H9 (cell line): ENCODE data around the gene ARFGEF3. TPM values are rescaled to one million over a fixed set of nuclear protein-coding genes. Genes with fewer than 3 reads are reported as not detected.

Experiments
- DNase-seq: peaks from one replicate; pipeline ENCODE4 v3.0.0-alpha.2; 2017
- H2AFZ ChIP-seq: one replicate; pipeline ENCODE4 v1.6.1; 2013; ENCODE audit warnings: mild to moderate bottlenecking, low read length, control low read depth, moderate library complexity
- H2AK5ac ChIP-seq: 2 replicates; pipeline ENCODE4 v1.6.1; 2013; ENCODE audit warnings: low read length, control low read depth, mixed read lengths; ENCODE audit not compliant: insufficient read length
- H2BK120ac ChIP-seq: one replicate; pipeline ENCODE4 v1.6.1; 2013; ENCODE audit warnings: low read depth, mild to moderate bottlenecking, low read length, control low read depth, inconsistent platforms; ENCODE audit not compliant: poor library complexity, severe bottlenecking
- H2BK12ac ChIP-seq: 2 replicates; pipeline ENCODE4 v1.6.1; 2013; ENCODE audit warnings: low read length, control low read depth, mixed read lengths, low read depth; ENCODE audit not compliant: insufficient read length
- H2BK15ac ChIP-seq: 2 replicates; pipeline ENCODE4 v1.6.1; 2013; ENCODE audit warnings: low read depth, low read length, control low read depth
- H2BK20ac ChIP-seq: one replicate; pipeline ENCODE4 v1.6.1; 2013; ENCODE audit warnings: low read depth, mild to moderate bottlenecking, low read length, control low read depth, inconsistent platforms; ENCODE audit not compliant: poor library complexity, severe bottlenecking
- H2BK5ac ChIP-seq: 2 replicates; pipeline ENCODE4 v1.6.1; 2013; ENCODE audit warnings: low read length, control low read depth, mixed read lengths; ENCODE audit not compliant: insufficient read length
- H3K14ac ChIP-seq: 2 replicates; pipeline ENCODE4 v1.6.1; 2013; ENCODE audit warnings: low read length, control low read depth; ENCODE audit not compliant: insufficient read depth
- H3K18ac ChIP-seq: 2 replicates; pipeline ENCODE4 v1.6.1; 2013; ENCODE audit warnings: low read depth, mild to moderate bottlenecking, mixed read lengths, low read length, control low read depth; ENCODE audit not compliant: insufficient read length
- H3K23ac ChIP-seq: 2 replicates; pipeline ENCODE4 v1.6.1; 2013; ENCODE audit warnings: low read length, control low read depth, mixed read lengths, low read depth; ENCODE audit not compliant: insufficient read length
- H3K23me2 ChIP-seq: 2 replicates; pipeline ENCODE4 v1.6.1; 2013; ENCODE audit warnings: low read depth, mild to moderate bottlenecking, mixed read lengths, low read length, control low read depth; ENCODE audit not compliant: insufficient read length, poor library complexity, severe bottlenecking
- H3K27ac ChIP-seq: 2 replicates; pipeline ENCODE4 v1.5.1; 2013; ENCODE audit warnings: low read length, control low read depth, mixed read lengths, low read depth; ENCODE audit not compliant: insufficient read length
- H3K27me3 ChIP-seq: 2 replicates; pipeline ENCODE4 v1.6.1; 2013; ENCODE audit warnings: low read length, control low read depth, inconsistent platforms; ENCODE audit not compliant: insufficient read depth
- H3K4ac ChIP-seq: 2 replicates; pipeline ENCODE4 v1.6.1; 2013; ENCODE audit warnings: low read depth, mild to moderate bottlenecking, control low read depth, inconsistent platforms, low read length, moderate library complexity
- H3K4me1 ChIP-seq: 2 replicates; pipeline ENCODE4 v1.6.1; 2013; ENCODE audit warnings: low read length, control low read depth, inconsistent platforms; ENCODE audit not compliant: insufficient read depth
- H3K4me2 ChIP-seq: 2 replicates; pipeline ENCODE4 v1.6.1; 2013; ENCODE audit warnings: low read length, control low read depth, mixed read lengths; ENCODE audit not compliant: insufficient read length, insufficient read depth
- H3K56ac ChIP-seq: 2 replicates; pipeline ENCODE4 v1.6.1; 2013; ENCODE audit warnings: low read depth, mild to moderate bottlenecking, mixed read lengths, low read length, control low read depth; ENCODE audit not compliant: insufficient read length
- H3K79me1 ChIP-seq: 2 replicates; pipeline ENCODE4 v1.6.1; 2013; ENCODE audit warnings: low read depth, mild to moderate bottlenecking, moderate library complexity, low read length, control low read depth, inconsistent platforms; ENCODE audit not compliant: insufficient read depth, poor library complexity, severe bottlenecking
- H3K79me2 ChIP-seq: 2 replicates; pipeline ENCODE4 v1.6.1; 2013; ENCODE audit warnings: low read length, control low read depth, inconsistent platforms; ENCODE audit not compliant: insufficient read depth
- H3K9ac ChIP-seq: 2 replicates; pipeline ENCODE4 v1.6.1; 2013; ENCODE audit warnings: low read length, control low read depth, mixed read lengths; ENCODE audit not compliant: insufficient read length; ENCODE audit errors: extremely low read depth
- H3K9me3 ChIP-seq: one replicate; pipeline ENCODE4 v1.6.1; 2013; ENCODE audit warnings: low read depth, low read length, inconsistent platforms; ENCODE audit not compliant: control insufficient read depth
- H3T11ph ChIP-seq: one replicate; pipeline ENCODE4 v1.6.1; 2013; ENCODE audit warnings: mild to moderate bottlenecking, low read length, control low read depth, inconsistent platforms
- H4K20me1 ChIP-seq: one replicate; pipeline ENCODE4 v1.6.1; 2013; ENCODE audit not compliant: control insufficient read depth, insufficient read length, insufficient read depth
- H4K5ac ChIP-seq: 2 replicates; pipeline ENCODE4 v1.6.1; 2013; ENCODE audit warnings: low read depth, mild to moderate bottlenecking, mixed read lengths, low read length, control low read depth; ENCODE audit not compliant: insufficient read length
- H4K8ac ChIP-seq: replicated peaks from 2 replicates; pipeline ENCODE4 v1.6.1; 2013; ENCODE audit warnings: low read length, control low read depth, mixed read lengths, low read depth; ENCODE audit not compliant: insufficient read length
- H4K91ac ChIP-seq: 2 replicates; pipeline ENCODE4 v1.6.1; 2013; ENCODE audit warnings: low read depth, mild to moderate bottlenecking, moderate library complexity, mixed read lengths, low read length, control low read depth; ENCODE audit not compliant: insufficient read length
- H3K27ac Mint-ChIP-seq, 3 experiments: 2 replicates in 2 of 3; 3 replicates in 1 of 3; pipeline ENCODE4 v1.8.0; 2020 to 2021; ENCODE audit warnings: mixed read lengths in 3 of 3, mild to moderate bottlenecking in 1 of 3, moderate library complexity in 1 of 3
- H3K27me3 Mint-ChIP-seq: 2 replicates; pipeline ENCODE4 v1.8.0; 2021; ENCODE audit warnings: low read depth, mild to moderate bottlenecking, moderate library complexity, mixed read lengths
- H3K36me3 Mint-ChIP-seq, 3 experiments: 2 replicates in 2 of 3; 3 replicates in 1 of 3; pipeline ENCODE4 v1.8.0; 2020 to 2021; ENCODE audit warnings: low read depth in 3 of 3, mixed read lengths in 3 of 3; ENCODE audit not compliant: insufficient read depth in 1 of 3
- H3K4me1 Mint-ChIP-seq, 2 experiments: 2 replicates each; pipeline ENCODE4 v1.8.0; 2020; ENCODE audit warnings: mixed read lengths in 2 of 2
- H3K4me3 Mint-ChIP-seq, 2 experiments: 2 replicates in 1 of 2; 3 replicates in 1 of 2; pipeline ENCODE4 v1.8.0; 2020 to 2021; ENCODE audit warnings: mild to moderate bottlenecking in 2 of 2, mixed read lengths in 2 of 2, moderate library complexity in 1 of 2
- H3K9me3 Mint-ChIP-seq, 2 experiments: 2 replicates in 1 of 2; 3 replicates in 1 of 2; pipeline ENCODE4 v1.8.0; 2020; ENCODE audit warnings: mild to moderate bottlenecking in 2 of 2, mixed read lengths in 2 of 2, moderate library complexity in 1 of 2
- WGBS: extraction: QIAGEN DNeasy Blood & Tissue Kit; methylation state at CpG from one replicate; pipeline ENCODE4 v1.1.7; 2013; ENCODE audit warnings: missing lambda C conversion rate, low lambda C conversion rate, mixed read lengths; ENCODE audit not compliant: insufficient read length; ENCODE audit errors: extremely low coverage; 5-methylcytosine and 5-hydroxymethylcytosine counted together
- total RNA-seq: library from RNA; stranded (reverse); gene quantifications from 2 replicates; pipeline ENCODE4 v1.2.1, GENCODE V29; 2021
- TF ChIP-seq, protein P1 (sequence below): fragments of 200-600 bp; sonication (generic); conservative IDR thresholded peaks from 3 replicates; pipeline ENCODE4 v1.8.0; 2021; ENCODE audit warnings: antibody characterized with exemption, mild to moderate bottlenecking

ARFGEF3 gene
- total RNA-seq, 1 experiment from 2014 or later = 13.7 TPM

DNA sequence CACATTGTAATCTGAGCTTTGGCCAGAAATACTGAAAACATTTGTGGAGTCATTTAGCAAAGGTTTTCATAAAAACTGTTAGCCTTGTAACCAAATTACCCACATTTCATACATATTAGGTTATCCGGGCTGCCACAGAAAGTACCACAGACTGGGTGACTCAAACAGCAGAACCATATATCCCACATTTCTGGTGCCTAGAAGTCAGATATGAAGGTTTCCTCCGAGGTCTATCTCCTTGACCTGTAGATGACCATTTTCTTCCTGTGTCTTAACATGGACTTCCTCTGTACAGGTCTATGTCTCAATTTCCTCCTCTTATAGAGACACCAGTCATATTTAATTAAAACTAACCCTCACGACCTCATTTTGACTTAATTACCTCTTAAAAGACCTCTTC lies 166.5 kb downstream of the ARFGEF3 start:
- no peak overlapping the region for H3K4me2 ChIP-seq
- H3K18ac ChIP-seq = no peak overlapping the region
- Mint-ChIP-seq H3K9me3 (no peaks in the 10 kb centered on the region), H3K4me1 (peaks cover 33 to 41% of the 10 kb centered on the region in 2 experiments), H3K4me3 (no peak overlapping the region), H3K27me3 (no peaks in the 10 kb centered on the region), H3K27ac (no peak overlapping the region), H3K36me3 (peaks cover 4 to 37% (median 14%) of the 10 kb centered on the region in 3 experiments; a peak in 6 of 7 replicates)
- no peaks in the 10 kb centered on the region for H3K79me2 ChIP-seq
- no peaks in the 10 kb centered on the region for H3K23me2 ChIP-seq
- no peak overlapping the region for H3K27ac ChIP-seq
- H3K23ac ChIP-seq = no peak overlapping the region
- H2BK120ac ChIP-seq = no peak overlapping the region
- 100% methylated on average over 1 of the region's 3 CpGs for WGBS
- no peaks in the 10 kb centered on the region for H3K79me1 ChIP-seq
- H3K56ac ChIP-seq = no peak overlapping the region
- TF ChIP-seq, protein P1, sequence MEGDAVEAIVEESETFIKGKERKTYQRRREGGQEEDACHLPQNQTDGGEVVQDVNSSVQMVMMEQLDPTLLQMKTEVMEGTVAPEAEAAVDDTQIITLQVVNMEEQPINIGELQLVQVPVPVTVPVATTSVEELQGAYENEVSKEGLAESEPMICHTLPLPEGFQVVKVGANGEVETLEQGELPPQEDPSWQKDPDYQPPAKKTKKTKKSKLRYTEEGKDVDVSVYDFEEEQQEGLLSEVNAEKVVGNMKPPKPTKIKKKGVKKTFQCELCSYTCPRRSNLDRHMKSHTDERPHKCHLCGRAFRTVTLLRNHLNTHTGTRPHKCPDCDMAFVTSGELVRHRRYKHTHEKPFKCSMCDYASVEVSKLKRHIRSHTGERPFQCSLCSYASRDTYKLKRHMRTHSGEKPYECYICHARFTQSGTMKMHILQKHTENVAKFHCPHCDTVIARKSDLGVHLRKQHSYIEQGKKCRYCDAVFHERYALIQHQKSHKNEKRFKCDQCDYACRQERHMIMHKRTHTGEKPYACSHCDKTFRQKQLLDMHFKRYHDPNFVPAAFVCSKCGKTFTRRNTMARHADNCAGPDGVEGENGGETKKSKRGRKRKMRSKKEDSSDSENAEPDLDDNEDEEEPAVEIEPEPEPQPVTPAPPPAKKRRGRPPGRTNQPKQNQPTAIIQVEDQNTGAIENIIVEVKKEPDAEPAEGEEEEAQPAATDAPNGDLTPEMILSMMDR = no peak
- no peak overlapping the region for H4K91ac ChIP-seq
- no peaks in the 10 kb centered on the region for H3K27me3 ChIP-seq
- no peak overlapping the region for H4K8ac ChIP-seq
- no peak overlapping the region for H2BK20ac ChIP-seq
- no peak overlapping the region for H4K5ac ChIP-seq
- no peak overlapping the region for H3K14ac ChIP-seq
- H3K4ac ChIP-seq = no peak overlapping the region
- H2AK5ac ChIP-seq = no peak overlapping the region
- H2BK15ac ChIP-seq = no peak overlapping the region
- no peak overlapping the region for H3K9ac ChIP-seq
- no peaks in the 10 kb centered on the region for H4K20me1 ChIP-seq
- no peak overlapping the region for H3T11ph ChIP-seq
- no peak overlapping the region for H2AFZ ChIP-seq
- no peaks in the 10 kb centered on the region for H3K9me3 ChIP-seq
- H3K4me1 ChIP-seq = peaks cover 2% of the 10 kb centered on the region; the same call in 1 of the 2 replicates
- H2BK5ac ChIP-seq = no peak overlapping the region
- DNase-seq = no peak
- H2BK12ac ChIP-seq = no peak overlapping the region
